ENCODE measurements around the gene AP3M1.
"Not testable (repeated sequence)": the region's sequence is repeated elsewhere in the genome, so short reads cannot be mapped to it uniquely, and the experiment has no call there.

The AP3M1 gene

GRCh38 chr10:74163319-74164068 lies 12.9 kb upstream of the AP3M1 start:
- no peak for DNase-seq

GRCh38 chr10:74160013-74160412 lies 9.4 kb upstream of the AP3M1 start:
- DNase-seq: no peak

- DNase-seq: no peak
These were observed 6.3 kb upstream of the AP3M1 start for GRCh38 chr10:74156919-74157289.

- DNase-seq: no peak
These were observed 3.0 kb upstream of the AP3M1 start for GRCh38 chr10:74153676-74154075.

- DNase-seq: no peak
These were observed 2.5 kb upstream of the AP3M1 start for GRCh38 chr10:74153123-74153522.

GRCh38 chr10:74151879-74152722 lies 1.5 kb upstream of the AP3M1 start:
- no peak for DNase-seq

GRCh38 chr10:74150990-74151878 lies 606 bp upstream of the AP3M1 start, which contains the start of gene ADK:
TSS of gene ADK (plus strand) at chr10:74151221. CDS start at chr10:74151279, 58 bp downstream.
- peak; percentile 8 for DNase-seq

- DNase-seq: not testable (repeated sequence)
These were observed 3.6 kb downstream of the AP3M1 start for GRCh38 chr10:74146980-74147379.

- DNase-seq: no peak
These were observed 5.5 kb downstream of the AP3M1 start for GRCh38 chr10:74145133-74145532.

- DNase-seq: no peak
These were observed 10.1 kb downstream of the AP3M1 start for GRCh38 chr10:74140553-74140952.

GRCh38 chr10:74139981-74140380 lies 10.6 kb downstream of the AP3M1 start:
- no peak for DNase-seq

- DNase-seq: not testable (repeated sequence)
These were observed 12.0 kb downstream of the AP3M1 start for GRCh38 chr10:74138596-74138995.

GRCh38 chr10:74137992-74138391 lies 12.6 kb downstream of the AP3M1 start:
- DNase-seq: no peak

GRCh38 chr10:74135452-74135851 lies 15.2 kb downstream of the AP3M1 start:
- no peak for DNase-seq

- no peak for DNase-seq
These were observed 16.5 kb downstream of the AP3M1 start for GRCh38 chr10:74133923-74134820.

- DNase-seq: no peak
These were observed 27.5 kb downstream of the AP3M1 start for GRCh38 chr10:74123081-74123480.

- no peak for DNase-seq
These were observed 28.6 kb downstream of the AP3M1 start for GRCh38 chr10:74122060-74122459.

- no peak for DNase-seq
These were observed 29.3 kb downstream of the AP3M1 start for GRCh38 chr10:74121368-74121767.

- DNase-seq: no peak
These were observed 29.7 kb downstream of the AP3M1 start for GRCh38 chr10:74120911-74121310.

- DNase-seq: no peak
These were observed 31.8 kb downstream of the AP3M1 start for GRCh38 chr10:74118804-74119203.

- DNase-seq: no peak
These were observed 32.9 kb downstream of the AP3M1 start for GRCh38 chr10:74117738-74118137.

GRCh38 chr10:74114041-74114448 lies 36.6 kb downstream of the AP3M1 start:
- no peak for DNase-seq
